Hematopoietic multipotent progenitor cell (in vitro differentiated cells): Measurements from ENCODE around the gene IL17B. TPM values are rescaled to one million over a fixed set of nuclear protein-coding genes. Genes with fewer than 3 reads are reported as not detected.

ENCODE experiments used
- DNase-seq, 3 donors: peaks; one replicate each; pipeline ENCODE4 v3.0.0-alpha.2; 2011 to 2015; ENCODE audit warnings: low read depth in 2 of 3, low spot score in 2 of 3
- total RNA-seq: library from RNA; depleted of rRNA; stranded (reverse); fragments of >200 nt; gene quantifications from one replicate; pipeline ENCODE4 v1.2.3, GENCODE V29; 2012

Gene IL17B
- total RNA-seq, 1 donor = not detected

DNA sequence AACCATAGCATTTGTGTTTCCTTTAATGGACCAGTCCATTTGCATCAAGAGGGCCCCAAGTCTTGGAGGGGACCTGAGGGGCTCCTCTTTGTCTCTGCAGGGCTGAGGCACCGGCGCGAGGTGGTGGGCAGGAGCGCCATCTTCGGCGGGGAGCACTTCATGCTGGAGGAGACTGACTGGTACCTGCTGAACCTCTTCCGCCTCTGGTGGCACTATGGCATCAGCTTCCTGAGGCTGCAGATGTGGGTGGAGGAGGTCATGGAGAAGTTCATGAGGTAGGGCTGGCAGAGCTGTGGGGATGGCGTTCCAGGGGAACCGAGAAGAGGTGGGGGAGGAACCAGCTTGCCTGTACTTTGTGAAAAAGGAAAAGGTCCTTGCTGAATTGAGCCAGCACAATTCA, 15.2 kb downstream of the IL17B start:
- no peak for DNase-seq

DNA sequence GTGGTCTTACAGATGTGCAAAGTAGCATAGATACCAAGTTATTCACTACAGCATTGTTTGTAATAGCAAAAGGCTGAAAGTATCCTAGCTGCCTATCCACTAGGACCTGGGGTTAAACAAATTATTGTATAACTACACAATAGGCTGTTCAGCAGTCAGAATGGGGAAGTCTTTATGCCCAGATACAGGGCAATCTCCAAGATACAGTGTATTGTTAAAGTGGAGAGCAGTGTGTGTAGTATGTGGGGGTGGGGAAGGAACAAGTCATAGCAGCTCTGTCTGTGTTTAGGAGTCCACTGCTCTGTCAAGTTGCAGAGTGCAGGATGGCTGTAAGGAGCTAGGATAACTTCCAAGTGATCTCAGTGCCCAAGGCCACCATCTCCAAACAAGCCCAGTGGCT, 15.7 kb downstream of the IL17B start:
- peak in 1 of 3 donors; percentile 18 for DNase-seq

DNA sequence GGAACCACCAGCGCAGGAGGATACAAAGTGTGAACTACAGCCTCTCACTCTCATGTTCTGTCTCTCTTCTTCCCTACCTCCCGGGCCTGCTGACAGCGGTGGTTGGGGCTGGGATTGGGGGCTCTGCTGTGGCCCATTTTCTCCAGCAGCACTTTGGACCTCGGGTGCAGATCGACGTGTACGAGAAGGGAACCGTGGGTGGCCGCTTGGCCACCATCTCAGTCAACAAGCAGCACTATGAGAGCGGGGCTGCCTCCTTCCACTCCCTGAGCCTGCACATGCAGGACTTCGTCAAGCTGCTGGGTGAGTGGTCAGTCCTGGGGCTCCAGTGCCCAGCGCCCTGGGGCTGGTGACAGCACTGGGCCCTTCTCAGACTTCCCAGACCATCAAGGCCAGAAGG, 16.6 kb downstream of the IL17B start:
- DNase-seq = no peak

DNA sequence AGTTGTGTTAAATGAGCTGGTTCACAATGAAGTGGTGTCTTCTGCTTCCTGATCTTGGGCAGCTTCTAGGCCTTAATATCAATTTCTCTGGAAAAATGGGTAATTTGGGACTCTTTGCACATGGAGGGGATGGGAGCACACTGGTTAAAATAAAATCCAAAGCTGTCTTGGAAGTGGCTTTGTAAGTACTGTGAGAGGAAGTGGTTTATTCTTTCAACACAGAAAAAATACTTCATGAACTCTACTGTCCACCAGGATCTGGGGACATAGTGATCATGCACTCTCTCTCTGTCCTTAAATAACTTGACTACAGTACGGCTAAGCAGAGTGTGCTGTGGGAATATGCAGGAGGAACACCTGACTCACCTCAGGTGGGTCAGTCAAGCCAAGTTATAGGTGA, 18.8 kb downstream of the IL17B start:
- DNase-seq = no peak

DNA sequence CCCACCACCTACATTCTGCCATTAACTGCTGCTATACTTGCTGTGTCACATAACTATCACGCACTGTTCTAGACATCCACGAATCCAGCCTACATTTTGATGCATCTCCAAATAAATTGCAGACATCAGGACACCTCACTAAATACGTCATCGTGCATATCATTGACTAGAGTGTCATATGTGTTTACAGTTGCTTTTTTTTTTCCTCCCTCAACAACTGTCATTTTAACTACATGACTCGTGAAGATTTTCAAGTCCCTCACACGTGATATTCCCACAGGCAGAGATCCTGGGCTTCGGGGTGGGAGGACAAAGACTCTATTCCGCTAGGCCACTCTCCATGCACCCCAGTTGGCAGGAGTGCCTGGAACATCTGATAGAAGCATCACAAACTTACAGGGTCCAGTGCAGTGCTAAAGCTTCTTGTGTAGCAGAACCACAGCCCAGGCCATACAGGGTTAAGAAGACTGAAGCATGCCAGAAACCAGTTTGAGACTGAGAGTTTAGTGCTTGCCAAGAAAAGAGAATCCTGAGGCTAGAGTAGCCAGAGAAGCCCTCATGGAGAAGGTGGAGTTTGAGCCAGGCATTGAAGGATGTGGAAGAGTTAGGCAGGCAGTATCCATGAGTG, 20.1 kb downstream of the IL17B start:
- no peak for DNase-seq

DNA sequence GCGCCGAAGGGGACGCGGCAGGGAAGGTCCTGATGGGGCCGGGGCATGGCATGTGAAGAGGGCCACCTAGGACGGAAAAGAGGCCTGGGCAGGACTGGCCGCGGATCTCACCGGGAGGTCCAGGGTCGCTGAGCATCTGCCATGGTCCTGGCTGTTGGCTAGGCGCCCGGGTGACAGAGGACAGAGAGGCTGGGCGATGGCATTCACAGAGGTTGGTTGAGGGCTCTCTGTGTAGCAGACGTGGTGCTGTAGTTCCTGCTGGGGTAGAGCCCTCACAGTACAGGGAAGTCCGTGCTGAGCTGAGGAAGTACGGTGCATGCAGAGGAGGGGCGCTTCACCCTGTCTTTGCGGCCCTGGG, 20.8 kb downstream of the IL17B start:
- peak in 1 of 3 donors; percentile 36 for DNase-seq

DNA sequence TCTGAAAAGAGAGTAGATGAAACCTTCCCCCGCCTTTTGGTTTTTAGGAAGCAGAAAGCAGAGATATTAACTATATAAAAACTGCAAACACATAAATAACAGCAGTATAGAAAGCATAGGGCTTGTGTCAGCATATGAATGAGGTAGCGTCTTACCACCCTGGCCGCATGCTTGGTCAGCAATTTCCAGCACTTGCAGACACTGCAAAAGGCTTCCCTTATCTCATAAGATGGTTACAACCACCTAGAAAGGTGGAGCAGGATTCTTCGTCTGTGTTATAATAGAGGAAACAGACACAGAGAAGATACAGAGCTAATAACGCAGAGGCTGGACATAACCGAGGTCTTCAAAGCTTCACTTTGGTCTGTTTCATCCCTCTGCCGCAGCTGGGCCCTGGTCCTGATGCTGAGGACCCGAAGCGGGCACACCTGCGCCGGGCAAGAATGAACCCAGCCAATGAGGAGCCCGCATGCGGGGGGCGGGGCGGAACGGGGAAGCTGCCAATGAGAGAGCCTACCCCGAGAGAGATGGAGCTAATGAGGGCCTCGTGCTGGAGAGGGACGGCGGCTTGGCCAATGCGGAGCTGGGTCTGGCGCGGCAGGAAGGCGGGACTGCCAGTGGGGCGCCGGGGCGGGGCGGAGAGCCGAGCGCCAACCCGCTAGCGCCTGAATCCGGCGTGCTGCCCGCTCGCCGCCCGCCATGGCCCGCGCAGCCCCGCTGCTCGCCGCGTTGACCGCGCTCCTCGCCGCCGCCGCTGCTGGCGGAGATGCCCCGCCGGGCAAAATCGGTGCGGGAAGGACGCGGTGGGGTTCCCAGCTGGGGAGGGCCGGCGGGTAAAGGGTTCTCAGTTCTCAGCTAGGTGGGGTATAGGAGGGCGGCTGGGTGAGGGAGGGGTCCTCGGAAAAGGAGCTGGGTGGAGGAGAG, 21.5 kb downstream of the IL17B start, which contains the start of gene PCYOX1L:
Gene PCYOX1L, plus strand, starts transcription at position 677 of the 924 bp plus-strand sequence. Its CDS starts 23 bp downstream, at position 700.
- peak; percentile 67 to 97 (median 93) for DNase-seq

DNA sequence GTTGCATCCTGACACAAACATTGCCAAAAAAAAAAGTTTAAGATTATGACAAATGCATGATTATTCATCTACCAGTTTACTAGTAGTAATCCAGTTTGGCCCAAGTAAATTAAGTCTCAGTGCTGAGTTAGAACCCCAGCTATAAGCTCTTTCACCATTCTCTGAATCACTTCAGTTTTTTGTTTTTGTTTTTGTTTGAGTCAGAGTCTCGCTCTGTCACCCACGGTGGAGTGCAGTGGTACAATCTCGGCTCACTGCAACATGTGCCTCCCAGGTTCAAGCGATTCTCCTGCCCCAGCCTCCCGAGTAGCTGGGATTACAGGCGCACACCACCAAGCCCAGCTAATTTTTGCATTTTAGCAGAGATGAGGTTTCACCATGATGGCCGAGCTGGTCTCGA, 22.7 kb downstream of the IL17B start:
- no peak for DNase-seq

DNA sequence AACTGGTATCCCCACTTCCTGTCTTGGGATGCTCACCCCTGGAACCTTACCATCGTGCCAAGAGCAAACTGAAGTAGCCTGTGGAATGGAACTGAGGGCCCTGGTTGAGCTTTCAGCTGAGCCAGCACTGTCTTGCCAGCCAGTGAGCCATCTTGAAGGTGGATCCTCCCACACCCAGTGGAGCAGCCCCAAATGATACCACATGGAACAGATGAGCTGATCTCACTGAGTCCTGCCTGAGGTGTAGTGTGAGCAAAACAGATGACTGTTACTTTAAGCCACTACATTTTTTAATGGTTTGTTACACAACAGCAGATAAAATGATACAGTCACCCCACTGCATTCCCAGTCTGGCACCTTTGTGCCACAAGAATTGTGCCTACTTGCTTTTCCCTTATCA, 23.4 kb downstream of the IL17B start:
- DNase-seq = no peak

DNA sequence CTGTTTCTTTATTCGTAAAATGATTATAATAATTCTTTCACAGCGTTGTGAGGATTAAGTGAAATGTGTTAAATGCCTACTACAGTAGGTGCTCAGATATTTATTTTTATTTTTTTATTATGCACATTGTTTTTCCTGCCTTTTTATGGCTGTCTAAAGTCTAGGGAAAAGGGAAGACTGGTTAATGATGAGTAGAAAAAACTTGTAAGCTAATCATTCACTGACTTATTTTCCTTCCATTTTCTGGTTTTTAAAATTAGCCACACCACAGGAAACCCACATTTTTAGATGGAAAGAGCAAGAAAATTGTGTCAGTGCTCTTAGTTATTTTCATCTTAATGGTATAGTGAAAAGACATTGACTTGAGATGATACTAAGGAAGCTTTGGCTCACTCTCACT, 25.2 kb downstream of the IL17B start:
- no peak for DNase-seq

DNA sequence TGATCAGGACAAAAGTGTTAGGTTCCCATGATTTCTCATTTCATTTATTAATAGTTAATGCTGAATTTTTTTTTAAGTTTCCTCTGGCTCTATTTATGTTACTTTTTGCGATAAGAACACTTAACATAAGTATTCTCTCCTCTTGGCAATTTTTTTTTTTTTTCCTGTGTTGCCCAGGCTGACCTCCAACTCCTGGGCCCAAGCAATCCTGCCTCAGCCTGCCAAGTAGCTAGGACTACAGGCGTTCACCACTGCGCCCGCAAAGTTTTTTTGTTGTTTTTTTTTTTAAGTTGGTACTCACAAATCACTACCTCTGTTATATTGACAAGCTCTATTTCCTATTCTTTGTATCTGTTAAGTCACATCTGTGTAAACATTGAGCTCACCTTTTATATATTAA, 26.9 kb downstream of the IL17B start:
- DNase-seq = no peak

DNA sequence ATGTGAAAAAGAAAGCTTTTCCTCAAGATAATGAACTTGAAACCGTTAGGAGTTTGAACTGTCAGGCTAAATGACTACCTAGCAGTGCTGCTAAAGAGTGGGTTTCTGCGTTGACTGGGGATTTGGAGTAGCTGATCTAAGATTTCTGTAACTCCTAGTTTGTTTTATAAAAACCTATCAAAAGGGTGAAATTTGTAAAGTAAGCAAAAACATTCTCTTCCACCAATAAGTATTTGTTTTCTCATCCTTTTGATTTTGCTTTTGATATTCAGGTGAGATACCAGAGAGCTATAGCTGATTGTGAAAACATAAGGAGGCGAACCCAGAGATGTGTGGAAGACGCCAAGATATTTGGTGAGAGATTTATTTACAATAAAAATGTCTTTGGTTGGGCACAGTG, 29.7 kb downstream of the IL17B start:
- no peak for DNase-seq

DNA sequence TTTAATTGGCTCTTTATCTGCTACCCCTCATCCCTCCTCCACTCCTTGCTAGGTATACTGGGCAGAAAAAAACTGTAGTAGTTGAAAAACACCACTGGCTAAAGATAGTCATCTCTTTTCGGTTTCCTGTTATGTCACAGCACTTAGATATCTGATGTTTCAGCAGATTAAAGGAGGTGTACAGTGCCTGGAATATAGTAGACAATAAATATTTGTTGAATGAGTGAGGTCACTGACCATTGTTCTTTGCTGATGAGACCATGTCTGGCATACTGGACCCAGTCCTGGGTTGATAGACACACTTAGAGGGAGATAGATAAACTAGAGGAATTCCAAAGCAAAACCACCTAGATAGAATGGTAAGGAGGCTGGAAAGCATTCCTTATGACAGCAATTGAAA, 30.6 kb downstream of the IL17B start:
- no peak for DNase-seq

DNA sequence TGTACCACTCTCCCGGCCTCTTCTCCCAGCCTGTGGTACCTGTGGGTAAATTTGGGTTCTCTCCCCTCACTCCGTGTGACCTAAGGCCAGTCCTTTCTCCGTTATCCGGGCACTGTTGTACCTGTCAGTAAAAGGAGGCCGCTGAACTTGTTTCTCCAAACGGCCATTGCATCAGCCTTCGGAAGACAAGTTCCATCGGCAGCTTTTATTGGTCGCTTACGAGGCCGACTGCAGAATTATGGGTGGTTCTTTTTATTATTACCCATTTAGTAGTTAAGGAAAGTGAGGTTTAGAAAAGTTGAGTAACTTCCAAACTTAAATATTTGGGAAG, 33.2 kb downstream of the IL17B start:
- DNase-seq = peak in 1 of 3 donors; percentile 7

DNA sequence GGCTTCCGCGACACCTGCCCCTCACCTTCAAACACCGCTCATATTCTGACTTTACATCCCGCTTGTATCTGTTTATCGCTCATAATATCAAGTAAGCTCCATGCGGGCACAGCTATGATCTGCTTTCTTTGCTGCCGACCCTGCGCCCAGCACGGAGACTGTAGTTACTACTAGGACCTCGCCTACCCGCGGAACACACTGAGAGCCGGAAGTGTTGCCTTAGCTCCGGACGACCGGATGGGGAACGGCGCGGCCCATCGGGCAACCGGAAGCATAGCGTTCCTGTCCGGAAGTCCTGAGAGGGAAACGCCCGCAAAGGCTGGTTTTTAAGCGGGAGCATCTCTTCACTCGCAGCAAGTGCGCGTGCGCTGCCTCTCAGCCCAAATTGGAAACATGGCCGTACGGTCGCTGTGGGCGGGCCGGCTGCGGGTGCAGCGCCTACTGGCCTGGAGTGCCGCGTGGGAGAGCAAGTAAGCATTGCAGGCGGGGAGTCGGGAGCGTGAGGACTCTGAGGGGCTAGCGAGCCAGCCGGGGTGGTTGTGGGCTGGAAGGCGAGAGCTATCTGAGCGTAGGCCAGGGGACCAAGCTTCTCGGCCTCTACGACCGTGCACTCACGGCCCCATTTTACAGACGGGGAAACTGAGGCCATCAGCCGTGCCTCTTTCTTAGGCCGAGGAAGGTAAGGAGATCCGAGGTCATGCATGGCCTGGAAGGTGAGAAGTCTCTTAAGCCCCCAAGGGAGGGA, 33.8 kb downstream of the IL17B start, which contains the start of gene GRPEL2:
Gene GRPEL2, plus strand, starts transcription at position 353 of the 745 bp plus-strand sequence. Its CDS starts 41 bp downstream, at position 394.
- DNase-seq = peak; percentile 64 to 84 (median 84)

DNA sequence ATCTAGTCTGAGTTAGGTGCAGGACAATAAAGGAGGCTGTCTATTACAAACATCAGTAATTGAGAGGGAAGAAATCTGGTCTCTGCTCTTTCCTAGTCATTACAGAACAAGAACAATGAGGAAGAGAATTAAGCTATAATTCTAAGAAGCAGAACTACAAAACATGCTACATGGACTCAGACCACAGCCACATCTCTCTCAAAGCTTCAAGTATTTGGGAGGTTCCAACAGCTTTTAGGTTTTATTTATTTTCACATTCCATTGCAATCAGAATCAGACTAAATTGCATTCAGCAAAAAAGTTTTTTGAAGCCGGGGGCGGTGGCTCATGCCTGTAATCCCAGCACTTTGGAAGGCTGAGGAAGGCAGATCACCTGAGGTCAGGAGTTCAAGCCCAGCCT, 34.9 kb downstream of the IL17B start:
- peak in 1 of 3 donors; percentile 42 for DNase-seq

DNA sequence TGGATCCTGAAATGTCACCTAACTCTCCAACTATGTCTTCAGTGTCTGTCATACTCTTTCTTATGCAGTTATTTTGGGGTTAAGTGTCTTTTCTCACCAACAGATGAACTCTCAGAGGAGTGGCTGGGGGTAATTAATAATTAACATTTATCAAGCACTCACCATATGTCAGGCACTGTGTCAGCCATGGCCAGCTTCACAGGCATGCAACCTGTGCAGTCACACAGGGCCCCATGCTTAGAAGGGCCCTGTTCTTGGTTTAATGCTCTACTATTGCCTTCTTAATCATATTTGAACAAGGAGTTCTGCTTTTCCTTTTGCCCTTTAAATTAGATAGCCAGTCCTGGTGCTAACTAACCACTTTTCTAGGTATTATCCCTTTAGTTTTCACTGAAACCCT, 37.2 kb downstream of the IL17B start:
- DNase-seq = no peak

DNA sequence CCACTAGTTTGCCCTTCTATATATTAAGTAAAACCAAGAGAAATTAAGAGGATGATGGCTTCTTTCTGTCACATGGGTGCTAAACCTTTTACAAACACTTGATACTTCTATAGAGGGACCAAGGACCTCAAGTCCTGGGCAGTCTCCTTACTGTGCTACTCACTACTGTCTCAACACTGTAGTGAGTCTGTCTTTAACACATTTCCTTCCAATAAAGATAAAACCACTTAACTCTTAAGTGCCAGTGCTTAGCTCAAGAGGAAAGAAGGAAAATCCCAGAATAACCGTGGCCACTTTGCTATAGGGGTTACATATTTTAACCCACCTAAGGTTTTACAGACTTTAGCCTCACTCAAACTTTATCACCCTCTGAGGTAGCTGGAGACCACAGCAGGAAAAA, 38.2 kb downstream of the IL17B start:
- DNase-seq = no peak

DNA sequence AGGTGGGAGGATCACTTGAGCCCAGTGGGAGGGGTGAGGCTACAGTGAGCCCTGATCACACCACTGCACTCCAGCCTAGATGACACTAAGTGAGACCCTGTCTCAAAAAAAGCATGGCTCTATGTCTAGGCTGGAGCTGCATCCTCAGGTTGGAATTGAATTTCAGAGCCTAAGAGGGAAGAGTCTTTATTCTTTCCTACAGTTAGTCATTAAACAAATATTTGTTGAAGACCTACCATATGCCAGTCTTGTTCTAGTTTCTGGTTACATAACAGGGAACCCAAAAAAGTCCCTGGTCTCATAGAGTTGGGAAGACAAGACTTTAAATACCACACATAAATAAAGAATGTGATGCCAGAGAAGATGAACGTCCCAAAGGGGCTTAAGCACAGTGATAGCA, 40.7 kb downstream of the IL17B start:
- no peak for DNase-seq

DNA sequence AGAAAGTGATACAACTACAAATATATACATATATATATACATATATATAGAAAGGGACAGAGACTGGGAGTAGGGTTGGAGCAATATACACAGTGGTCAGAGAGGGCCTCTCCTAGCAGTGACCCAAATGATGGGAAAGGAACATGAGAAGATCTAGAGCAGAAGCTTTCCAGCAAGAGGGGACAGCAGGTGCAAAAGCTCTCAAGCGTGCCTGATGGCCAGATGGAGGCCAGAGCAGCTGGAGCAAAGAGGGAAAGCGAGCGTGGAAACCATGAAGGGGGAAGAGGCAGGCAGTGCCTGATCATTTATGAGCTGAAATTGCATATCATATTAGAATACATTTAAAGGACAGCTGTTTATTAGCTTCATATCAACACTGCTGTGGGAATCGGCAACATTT, 41.4 kb downstream of the IL17B start:
- DNase-seq = no peak

DNA sequence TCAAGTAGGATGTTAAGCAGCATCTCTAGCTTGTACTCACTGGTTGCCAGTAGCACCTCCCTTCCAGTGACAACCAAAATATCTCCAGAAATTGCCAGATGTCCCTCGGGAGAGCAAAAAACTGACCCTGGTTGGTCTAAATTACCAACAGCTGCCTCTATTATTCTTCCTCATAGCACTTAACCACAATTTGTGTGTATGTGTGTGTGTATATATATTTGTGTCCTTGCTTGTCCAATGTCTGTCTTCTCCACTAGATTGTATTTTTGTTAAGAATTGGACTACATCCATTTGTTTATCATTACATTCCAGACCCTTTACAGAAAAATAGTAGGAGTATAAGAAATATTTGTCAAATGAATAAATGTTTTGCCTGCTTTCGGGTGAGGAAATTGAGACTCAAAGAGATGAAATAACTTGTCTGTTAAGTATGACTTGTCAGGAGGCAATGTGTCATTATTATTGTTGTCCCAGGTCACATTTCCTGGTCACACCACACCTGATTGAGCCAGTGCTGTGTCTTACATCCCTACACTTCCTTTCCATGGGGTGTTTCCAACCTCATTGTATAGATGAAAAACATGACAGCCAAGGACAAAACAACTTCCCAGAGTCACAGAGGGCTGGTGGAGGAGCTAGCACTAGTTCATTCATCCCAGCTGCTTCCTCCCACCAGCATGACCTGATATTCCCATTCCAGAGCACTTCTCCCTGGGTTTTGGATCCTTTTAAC, 45.2 kb downstream of the IL17B start:
- no peak for DNase-seq
